OCI-LY1 (cell line): ENCODE results near the gene PPP2R5C.
A peak's percentile ranks its signal among the peaks of the same experiment; 100 is the strongest.

Experiments used
- H2AFZ ChIP-seq: fragments of 200-600 bp; sonication (generic), shearing (Covaris generic); 2 replicates; pipeline ENCODE4 v1.6.0; 2014; ENCODE audit warnings: antibody characterized with exemption, mild to moderate bottlenecking, low read length
- H3F3A ChIP-seq: fragments of 200-600 bp; sonication (generic), shearing (Covaris generic); 2 replicates; pipeline ENCODE4 v1.6.0; 2014; ENCODE audit warnings: mild to moderate bottlenecking, antibody characterized with exemption, low read length, moderate library complexity; ENCODE audit not compliant: insufficient read depth
- H3K27ac ChIP-seq: fragments of 200-600 bp; sonication (generic); 2 replicates; pipeline ENCODE4 v1.5.1; 2014; ENCODE audit warnings: low read length, mixed run types, mild to moderate bottlenecking, low read depth; ENCODE audit not compliant: poor library complexity, severe bottlenecking
- H3K27me3 ChIP-seq: fragments of 200-600 bp; sonication (generic); 2 replicates; pipeline ENCODE4 v1.6.0; 2014; ENCODE audit warnings: antibody characterized with exemption, mild to moderate bottlenecking, low read length, moderate library complexity; ENCODE audit not compliant: insufficient read depth
- H3K36me3 ChIP-seq: fragments of 200-600 bp; sonication (generic); 2 replicates; pipeline ENCODE4 v1.6.1; 2014; ENCODE audit warnings: mild to moderate bottlenecking, antibody characterized with exemption, low read length, moderate library complexity, mixed read lengths; ENCODE audit not compliant: insufficient read depth
- H3K4me1 ChIP-seq: fragments of 200-600 bp; sonication (generic); 2 replicates; pipeline ENCODE4 v1.5.1; 2014; ENCODE audit warnings: mild to moderate bottlenecking, low read length, moderate library complexity; ENCODE audit not compliant: insufficient read depth, severe bottlenecking
- H3K4me2 ChIP-seq: fragments of 200-600 bp; sonication (generic), shearing (Covaris generic); 2 replicates; pipeline ENCODE4 v1.6.1; 2014; ENCODE audit warnings: low read length
- H3K4me3 ChIP-seq: fragments of 200-600 bp; sonication (generic); 2 replicates; pipeline ENCODE4 v1.5.1; 2014; ENCODE audit warnings: low read length, low read depth, mild to moderate bottlenecking, mixed read lengths; ENCODE audit not compliant: poor library complexity, severe bottlenecking
- H3K79me2 ChIP-seq: fragments of 200-600 bp; shearing (Covaris generic); 2 replicates; pipeline ENCODE4 v1.6.1; 2016; ENCODE audit warnings: mixed run types, low read length, mixed read lengths; ENCODE audit not compliant: insufficient read depth
- H3K9ac ChIP-seq: fragments of 200-600 bp; sonication (generic), shearing (Covaris generic); 2 replicates; pipeline ENCODE4 v1.6.1; 2014; ENCODE audit warnings: mild to moderate bottlenecking, low read length, mixed read lengths
- H3K9me2 ChIP-seq: fragments of 200-600 bp; sonication (generic), shearing (Covaris generic); 2 replicates; pipeline ENCODE4 v1.6.1; 2014; ENCODE audit warnings: low read depth, mild to moderate bottlenecking, low read length, mixed read lengths
- H3K9me3 ChIP-seq: fragments of 200-600 bp; shearing (Covaris generic); 2 replicates; pipeline ENCODE4 v1.6.1; 2014; ENCODE audit warnings: low read length, mixed read lengths
- H4K20me1 ChIP-seq: fragments of 200-600 bp; sonication (generic), shearing (Covaris generic); 2 replicates; pipeline ENCODE4 v1.6.0; 2016; ENCODE audit warnings: mild to moderate bottlenecking, low read length; ENCODE audit not compliant: insufficient read depth
- EZH2 ChIP-seq: fragments of 200-600 bp; sonication (generic), shearing (Covaris generic); IDR thresholded peaks from 2 replicates; pipeline ENCODE4 v1.8.0; 2017; ENCODE audit warnings: borderline replicate concordance, mixed run types, mild to moderate bottlenecking, antibody characterized with exemption, low read length, moderate library complexity, mixed read lengths
- TF ChIP-seq, protein P1 (sequence below): fragments of 200-600 bp; sonication (generic), shearing (Covaris generic); IDR thresholded peaks from 2 replicates; pipeline ENCODE4 v1.5.1; 2017; ENCODE audit warnings: mild to moderate bottlenecking, antibody characterized with exemption, low read length, moderate library complexity, mixed read lengths

Gene PPP2R5C

GRCh38 chr14:101835566-101835965 is 74.1 kb downstream of the PPP2R5C start:
- peaks cover 60% of the 10 kb centered on the region for H3K79me2 ChIP-seq
- no peaks in the 10 kb centered on the region for H3K27me3 ChIP-seq
- no peaks in the 10 kb centered on the region for H3F3A ChIP-seq
- TF ChIP-seq, protein P1, sequence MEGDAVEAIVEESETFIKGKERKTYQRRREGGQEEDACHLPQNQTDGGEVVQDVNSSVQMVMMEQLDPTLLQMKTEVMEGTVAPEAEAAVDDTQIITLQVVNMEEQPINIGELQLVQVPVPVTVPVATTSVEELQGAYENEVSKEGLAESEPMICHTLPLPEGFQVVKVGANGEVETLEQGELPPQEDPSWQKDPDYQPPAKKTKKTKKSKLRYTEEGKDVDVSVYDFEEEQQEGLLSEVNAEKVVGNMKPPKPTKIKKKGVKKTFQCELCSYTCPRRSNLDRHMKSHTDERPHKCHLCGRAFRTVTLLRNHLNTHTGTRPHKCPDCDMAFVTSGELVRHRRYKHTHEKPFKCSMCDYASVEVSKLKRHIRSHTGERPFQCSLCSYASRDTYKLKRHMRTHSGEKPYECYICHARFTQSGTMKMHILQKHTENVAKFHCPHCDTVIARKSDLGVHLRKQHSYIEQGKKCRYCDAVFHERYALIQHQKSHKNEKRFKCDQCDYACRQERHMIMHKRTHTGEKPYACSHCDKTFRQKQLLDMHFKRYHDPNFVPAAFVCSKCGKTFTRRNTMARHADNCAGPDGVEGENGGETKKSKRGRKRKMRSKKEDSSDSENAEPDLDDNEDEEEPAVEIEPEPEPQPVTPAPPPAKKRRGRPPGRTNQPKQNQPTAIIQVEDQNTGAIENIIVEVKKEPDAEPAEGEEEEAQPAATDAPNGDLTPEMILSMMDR: no peak
- TF ChIP-seq EZH2: no peak
- peaks cover 90% of the 10 kb centered on the region for H3K4me1 ChIP-seq
- H3K4me2 ChIP-seq: peak overlapping the region; percentile 55
- H2AFZ ChIP-seq: no peak overlapping the region
- H3K9me3 ChIP-seq: no peaks in the 10 kb centered on the region
- H3K27ac ChIP-seq: peak overlapping the region; percentile 91
- H3K4me3 ChIP-seq: peak overlapping the region; percentile 7
- H3K9ac ChIP-seq: peak overlapping the region; percentile 3; the same call in 1 of the 2 replicates
- no peaks in the 10 kb centered on the region for H4K20me1 ChIP-seq
- H3K9me2 ChIP-seq: no peaks in the 10 kb centered on the region
- H3K36me3 ChIP-seq: peaks cover 22% of the 10 kb centered on the region

DNA sequence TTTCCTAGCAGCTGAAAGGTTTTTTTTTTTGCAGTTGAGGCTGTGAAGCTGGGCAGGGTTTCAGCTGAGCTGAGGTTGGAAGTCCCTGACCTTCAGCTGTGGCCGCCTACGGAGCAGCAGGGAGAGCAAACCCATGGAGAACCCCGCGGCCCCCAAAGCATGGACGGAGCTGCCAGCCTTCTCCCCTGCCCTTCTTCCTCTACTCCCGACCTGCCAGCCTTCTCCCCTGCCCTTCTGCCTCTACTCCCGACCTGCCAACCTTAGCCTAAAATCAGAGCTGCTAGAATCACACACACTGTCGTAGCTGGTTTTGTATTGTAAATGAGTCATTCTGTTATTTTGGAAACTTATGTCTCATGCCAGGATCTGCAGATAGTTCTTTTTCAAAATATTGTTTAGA is 74.6 kb downstream of the PPP2R5C start:
- Histone ChIP-seq H3K9me2 (no peaks in the 10 kb centered on the region), H3K79me2 (peaks cover 58% of the 10 kb centered on the region), H3K27me3 (no peaks in the 10 kb centered on the region), H2AFZ (no peak overlapping the region), H3K4me3 (no peak overlapping the region), H4K20me1 (no peaks in the 10 kb centered on the region), H3K4me1 (peaks cover 91% of the 10 kb centered on the region), H3F3A (no peaks in the 10 kb centered on the region), H3K9ac (peak overlapping the region; percentile 14; the same call in 1 of the 2 replicates), H3K36me3 (peaks cover 19% of the 10 kb centered on the region), H3K27ac (peak overlapping the region; percentile 91), H3K4me2 (peak overlapping the region; percentile 55), H3K9me3 (no peaks in the 10 kb centered on the region)
- no peak for TF ChIP-seq EZH2
- TF ChIP-seq, protein P1: no peak

DNA sequence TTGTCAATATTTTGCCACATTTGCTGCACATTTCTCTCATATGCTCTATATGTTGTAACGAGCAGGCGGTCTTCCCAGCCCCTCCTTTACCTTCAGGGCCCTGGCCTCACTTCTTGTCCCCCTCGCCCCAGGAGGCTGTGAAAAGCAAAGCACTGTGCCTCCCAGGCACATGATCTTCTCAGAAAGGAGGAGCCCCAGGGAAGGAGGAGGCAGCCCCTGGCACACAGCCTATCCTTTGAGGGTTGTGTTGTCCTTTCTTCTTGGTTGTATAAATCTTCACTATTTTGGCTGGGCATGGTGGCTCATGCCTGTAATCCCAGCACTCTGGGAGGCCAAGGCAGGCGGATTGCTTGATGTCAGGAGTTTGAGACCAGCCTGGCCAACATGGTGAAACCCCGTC is 77.0 kb downstream of the PPP2R5C start:
- H3K27me3 ChIP-seq: no peaks in the 10 kb centered on the region
- TF ChIP-seq, protein P1: no peak
- TF ChIP-seq EZH2: no peak
- H3K36me3 ChIP-seq: peaks cover 2% of the 10 kb centered on the region; the same call in 1 of the 2 replicates
- H3K4me3 ChIP-seq: no peak overlapping the region
- H3K27ac ChIP-seq: peak overlapping the region; percentile 91
- H3K9me3 ChIP-seq: no peaks in the 10 kb centered on the region
- no peak overlapping the region; the same call in 1 of the 2 replicates for H3K9ac ChIP-seq
- 0 out of 2 replicates have a peak, but pooled peaks cover 5% of the 10 kb centered on the region for H3F3A ChIP-seq
- H3K9me2 ChIP-seq: no peaks in the 10 kb centered on the region
- H3K4me2 ChIP-seq: peak overlapping the region; percentile 60
- no peaks in the 10 kb centered on the region for H4K20me1 ChIP-seq
- peaks cover 99% of the 10 kb centered on the region for H3K4me1 ChIP-seq
- no peak overlapping the region for H2AFZ ChIP-seq
- peaks cover 36% of the 10 kb centered on the region for H3K79me2 ChIP-seq
